Measurements from ENCODE around the gene MEF2D. TPM values are rescaled to one million over a fixed set of nuclear protein-coding genes. Genes with fewer than 3 reads are reported as not detected.

Gene MEF2D
- total RNA-seq (2014; rRNA removed; shearing (Covaris generic)), result 23.1 and 26.2 TPM in 2 replicates

DNA sequence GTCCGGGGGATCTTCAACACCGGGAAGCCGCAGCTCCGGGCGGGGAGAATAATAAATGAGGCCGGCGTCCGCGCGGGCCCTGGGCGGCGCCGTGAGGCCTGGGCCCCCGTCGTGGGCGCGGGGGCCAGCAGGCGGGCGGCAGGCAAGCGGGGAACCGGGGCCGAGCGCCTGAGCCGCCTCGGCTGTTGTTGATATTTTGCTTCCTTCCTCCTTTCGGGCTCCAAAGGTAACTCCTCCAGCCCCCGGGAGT, at the start of gene MEF2D:
Gene MEF2D, minus strand, starts transcription at position 233 of the 250 bp plus-strand sequence. CDS start 17,483 bp downstream, outside the sequence.

Small RNA genes within 50 kb of the gene (small RNA-seq; reads per million reads assigned to genes)
- not detected for gene MIR9-1
- not detected for gene RF00019

Other genes with a start within 250 kb of the MEF2D start
- 93.9 and 103 TPM in 2 replicates for gene SMG5, start 217.9 kb downstream of the MEF2D start, total RNA-seq (2014; rRNA removed; shearing (Covaris generic))
- gene TMEM79, start 216.4 kb downstream of the MEF2D start, total RNA-seq (2014; rRNA removed; shearing (Covaris generic)), result 3.1 and 4.0 TPM in 2 replicates
- gene GLMP, start 205.1 kb downstream of the MEF2D start, total RNA-seq (2014; rRNA removed; shearing (Covaris generic)), result 86.4 and 110 TPM in 2 replicates
- gene VHLL, start 201.5 kb downstream of the MEF2D start, total RNA-seq (2014; rRNA removed; shearing (Covaris generic)), result 0.19 TPM in 1 of 2 replicates, not detected in the other
- 455 and 469 TPM in 2 replicates for gene CCT3, start 162.5 kb downstream of the MEF2D start, total RNA-seq (2014; rRNA removed; shearing (Covaris generic))
- 0.50 TPM in 1 of 2 replicates, not detected in the other for gene TSACC, start 162.2 kb downstream of the MEF2D start, total RNA-seq (2014; rRNA removed; shearing (Covaris generic))
- gene RHBG, start 131.6 kb downstream of the MEF2D start, total RNA-seq (2014; rRNA removed; shearing (Covaris generic)), result not detected in 2 replicates
- 99.3 and 101 TPM in 2 replicates for gene IQGAP3, start 71.8 kb upstream of the MEF2D start, total RNA-seq (2014; rRNA removed; shearing (Covaris generic))
- gene TTC24, start 78.9 kb upstream of the MEF2D start, total RNA-seq (2014; rRNA removed; shearing (Covaris generic)), result not detected in 2 replicates
- 215 and 218 TPM in 2 replicates for gene NAXE, start 91.0 kb upstream of the MEF2D start, total RNA-seq (2014; rRNA removed; shearing (Covaris generic))
- gene GPATCH4, start 100.7 kb upstream of the MEF2D start, total RNA-seq (2014; rRNA removed; shearing (Covaris generic)), result 101 and 103 TPM in 2 replicates
- not detected in 2 replicates for gene HAPLN2, start 118.6 kb upstream of the MEF2D start, total RNA-seq (2014; rRNA removed; shearing (Covaris generic))
- not detected in 2 replicates for gene BCAN, start 141.3 kb upstream of the MEF2D start, total RNA-seq (2014; rRNA removed; shearing (Covaris generic))
- 47.5 and 50.1 TPM in 2 replicates for gene NES, start 176.6 kb upstream of the MEF2D start, total RNA-seq (2014; rRNA removed; shearing (Covaris generic))
- 1.8 and 2.6 TPM in 2 replicates for gene CRABP2, start 204.8 kb upstream of the MEF2D start, total RNA-seq (2014; rRNA removed; shearing (Covaris generic))
- gene METTL25B, start 227.7 kb upstream of the MEF2D start, total RNA-seq (2014; rRNA removed; shearing (Covaris generic)), result 28.6 and 47.5 TPM in 2 replicates
- 44.0 and 46.3 TPM in 2 replicates for gene ISG20L2, start 228.0 kb upstream of the MEF2D start, total RNA-seq (2014; rRNA removed; shearing (Covaris generic))
- 263 and 271 TPM in 2 replicates for gene MRPL24, start 240.3 kb upstream of the MEF2D start, total RNA-seq (2014; rRNA removed; shearing (Covaris generic))

Data from A375 (cell line).